ENCODE measurements around the gene BLOC1S6. TPM values are rescaled to one million over a fixed set of nuclear protein-coding genes. Genes with fewer than 3 reads are reported as not detected.

The BLOC1S6 gene
- total RNA-seq, 1 experiment from 2014 or later = 35.0 TPM

GRCh38 chr15:45612790-45613415, 25.7 kb downstream of the BLOC1S6 start:
- Mint-ChIP-seq H3K27ac (ENCODE audit: unreplicated experiment) (no peak overlapping the region), H3K36me3 (ENCODE audit: insufficient read depth, unreplicated experiment) (no peaks in the 10 kb centered on the region), H3K9me3 (ENCODE audit: low read depth, unreplicated experiment) (no peaks in the 10 kb centered on the region), H3K4me1 (ENCODE audit: low read depth, unreplicated experiment) (no peaks in the 10 kb centered on the region), H3K4me3 (ENCODE audit: low read depth, unreplicated experiment) (no peak overlapping the region), H3K27me3 (ENCODE audit: unreplicated experiment) (no peaks in the 10 kb centered on the region)
- CTCF ChIA-PET = no interaction called here
- intact Hi-C loops (cut with micrococcal nuclease; ENCODE audit: unreplicated experiment) = no loop called here
- no TSS peak for BruUV-seq (replicated peaks)
- no peak for DNase-seq
- TF ChIP-seq CTCF (IDR thresholded peaks at IDR 0.05; ENCODE audit: unreplicated experiment) = no peak

GRCh38 chr15:45616901-45617323, 29.7 kb downstream of the BLOC1S6 start:
- TF ChIP-seq CTCF (IDR thresholded peaks at IDR 0.05; ENCODE audit: unreplicated experiment) = no peak
- no peak for DNase-seq
- no peaks in the 10 kb centered on the region for H3K9me3 Mint-ChIP-seq (ENCODE audit: low read depth, unreplicated experiment)
- CTCF ChIA-PET = no interaction called here
- H3K27ac Mint-ChIP-seq (ENCODE audit: unreplicated experiment) = no peak overlapping the region
- no TSS peak for BruUV-seq (replicated peaks)
- intact Hi-C loops (cut with micrococcal nuclease; ENCODE audit: unreplicated experiment) = no loop called here
- H3K36me3 Mint-ChIP-seq (ENCODE audit: insufficient read depth, unreplicated experiment) = no peaks in the 10 kb centered on the region
- H3K27me3 Mint-ChIP-seq (ENCODE audit: unreplicated experiment) = no peaks in the 10 kb centered on the region
- no peak overlapping the region for H3K4me3 Mint-ChIP-seq (ENCODE audit: low read depth, unreplicated experiment)
- no peaks in the 10 kb centered on the region for H3K4me1 Mint-ChIP-seq (ENCODE audit: low read depth, unreplicated experiment)

GRCh38 chr15:45618813-45619212, 31.6 kb downstream of the BLOC1S6 start:
- intact Hi-C loops (cut with micrococcal nuclease; ENCODE audit: unreplicated experiment) = no loop called here
- CTCF ChIA-PET = no interaction called here

GRCh38 chr15:45628136-45628535, 41.0 kb downstream of the BLOC1S6 start:
- H3K36me3 Mint-ChIP-seq (ENCODE audit: insufficient read depth, unreplicated experiment) = no peaks in the 10 kb centered on the region
- no peaks in the 10 kb centered on the region for H3K27me3 Mint-ChIP-seq (ENCODE audit: unreplicated experiment)
- no peak overlapping the region for H3K27ac Mint-ChIP-seq (ENCODE audit: unreplicated experiment)
- H3K4me1 Mint-ChIP-seq (ENCODE audit: low read depth, unreplicated experiment) = peaks cover 10% of the 10 kb centered on the region
- intact Hi-C loops (cut with micrococcal nuclease; ENCODE audit: unreplicated experiment) = no loop called here
- no TSS peak for BruUV-seq (replicated peaks)
- TF ChIP-seq CTCF (IDR thresholded peaks at IDR 0.05; ENCODE audit: unreplicated experiment) = no peak
- CTCF ChIA-PET = no interaction called here
- DNase-seq = no peak
- H3K4me3 Mint-ChIP-seq (ENCODE audit: low read depth, unreplicated experiment) = no peak overlapping the region
- H3K9me3 Mint-ChIP-seq (ENCODE audit: low read depth, unreplicated experiment) = peaks cover 2% of the 10 kb centered on the region

More at GRCh38 chr15:45618813-45619212, 31.6 kb downstream of the BLOC1S6 start:
- no peaks in the 10 kb centered on the region for H3K4me1 Mint-ChIP-seq (ENCODE audit: low read depth, unreplicated experiment)
- DNase-seq = no peak
- no peak for TF ChIP-seq CTCF (IDR thresholded peaks at IDR 0.05; ENCODE audit: unreplicated experiment)
- H3K9me3 Mint-ChIP-seq (ENCODE audit: low read depth, unreplicated experiment) = no peaks in the 10 kb centered on the region
- H3K36me3 Mint-ChIP-seq (ENCODE audit: insufficient read depth, unreplicated experiment) = no peaks in the 10 kb centered on the region
- H3K27ac Mint-ChIP-seq (ENCODE audit: unreplicated experiment) = no peak overlapping the region
- no peak overlapping the region for H3K4me3 Mint-ChIP-seq (ENCODE audit: low read depth, unreplicated experiment)
- BruUV-seq (replicated peaks) = no TSS peak
- no peaks in the 10 kb centered on the region for H3K27me3 Mint-ChIP-seq (ENCODE audit: unreplicated experiment)

Data from Calu3 (cell line).